HG03175 (cell line): ENCODE measurements around the gene DLGAP4.

ENCODE experiments used
- ATAC-seq: cut with Tn5 transposase; IDR thresholded peaks from one replicate; pipeline ENCODE4 v1.9.1; 2021; ENCODE audit warnings: mild to moderate bottlenecking, moderate library complexity; ENCODE audit not compliant: unreplicated experiment

DLGAP4 gene

DNA sequence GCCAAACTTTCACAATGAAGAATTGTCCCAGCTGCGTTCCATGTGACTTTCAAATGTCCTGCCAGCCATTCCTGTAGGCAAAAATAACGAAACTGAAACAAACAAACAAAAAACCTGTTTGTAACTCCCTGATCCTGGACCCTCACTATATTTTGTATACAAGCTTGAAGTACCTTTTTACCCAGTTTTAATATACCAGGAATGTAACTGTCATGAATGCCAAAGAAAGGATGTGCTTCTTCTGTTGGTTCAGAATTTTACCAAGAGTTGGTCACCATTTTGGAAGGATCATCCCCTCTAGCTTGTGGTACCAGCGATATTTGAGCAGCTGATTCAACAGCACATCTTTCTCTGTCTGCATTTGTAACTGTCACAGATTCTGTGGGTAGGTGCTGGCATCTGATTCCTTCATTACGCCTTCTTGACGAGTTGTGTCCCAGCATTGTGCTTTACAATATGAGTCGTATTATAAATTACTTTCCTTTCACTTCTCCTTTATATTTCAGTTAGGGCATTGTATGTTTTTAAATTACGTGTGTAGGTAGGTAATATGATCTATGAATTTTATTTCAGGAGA lies 93.9 kb downstream of the DLGAP4 start:
- no peak for ATAC-seq

DNA sequence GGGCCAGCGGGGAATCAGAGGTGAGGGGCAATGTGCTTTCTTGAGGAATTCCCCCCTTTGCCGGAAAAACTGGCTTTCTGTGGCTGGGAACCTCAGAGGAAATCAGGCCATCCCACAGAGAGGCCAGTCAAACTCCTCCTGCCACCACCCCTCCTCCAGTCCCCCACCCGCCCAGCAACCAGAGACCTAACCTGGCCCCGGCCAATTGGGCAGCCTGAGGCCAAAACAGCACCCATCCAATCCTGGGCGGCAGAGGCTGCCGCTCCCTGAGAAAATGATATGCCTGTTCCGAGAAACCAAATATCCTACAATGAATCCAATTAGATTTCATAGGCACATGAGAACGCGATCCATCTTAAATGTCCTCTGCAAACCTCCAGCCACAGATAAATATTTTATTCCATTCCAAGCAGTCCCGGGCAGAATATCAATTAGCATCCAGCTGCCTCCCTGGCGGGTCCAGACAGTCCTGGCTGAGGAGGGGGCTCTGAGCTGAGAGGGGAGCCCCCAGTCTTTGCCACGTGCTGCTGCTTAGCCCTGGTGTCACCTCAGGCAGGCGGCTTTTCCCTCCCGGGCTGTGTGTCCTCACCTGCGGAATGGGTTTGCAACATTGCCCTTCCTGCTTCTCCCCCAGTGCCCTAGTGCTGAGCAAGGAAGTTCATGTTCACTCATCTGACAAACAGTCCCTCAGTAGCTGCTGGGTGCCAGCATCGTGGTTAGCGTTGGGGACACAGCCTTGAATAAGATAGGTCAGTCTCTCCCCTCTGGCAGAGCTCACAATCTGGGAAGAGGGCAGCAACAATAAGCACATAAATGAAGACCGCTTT lies 95.0 kb downstream of the DLGAP4 start:
- ATAC-seq = no peak

DNA sequence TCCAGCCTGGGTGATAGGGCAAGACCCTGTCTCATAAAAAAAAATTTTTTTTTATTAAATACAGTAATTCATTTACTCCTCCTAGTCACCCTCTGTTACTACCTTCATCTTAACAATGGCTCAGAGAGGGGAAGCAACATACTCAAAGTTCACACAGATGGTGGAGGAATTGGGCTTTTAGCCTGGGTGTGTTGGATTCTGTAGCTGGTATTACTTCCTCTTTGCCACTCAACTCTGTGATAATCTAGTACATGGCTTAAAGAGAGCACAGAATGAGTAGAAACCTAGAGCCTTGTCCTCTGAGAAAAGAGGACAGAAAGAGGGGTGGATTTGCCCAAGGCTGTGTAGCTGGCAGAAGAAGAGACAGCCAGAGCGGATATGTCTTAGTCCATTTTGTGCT lies 96.6 kb downstream of the DLGAP4 start:
- no peak for ATAC-seq

DNA sequence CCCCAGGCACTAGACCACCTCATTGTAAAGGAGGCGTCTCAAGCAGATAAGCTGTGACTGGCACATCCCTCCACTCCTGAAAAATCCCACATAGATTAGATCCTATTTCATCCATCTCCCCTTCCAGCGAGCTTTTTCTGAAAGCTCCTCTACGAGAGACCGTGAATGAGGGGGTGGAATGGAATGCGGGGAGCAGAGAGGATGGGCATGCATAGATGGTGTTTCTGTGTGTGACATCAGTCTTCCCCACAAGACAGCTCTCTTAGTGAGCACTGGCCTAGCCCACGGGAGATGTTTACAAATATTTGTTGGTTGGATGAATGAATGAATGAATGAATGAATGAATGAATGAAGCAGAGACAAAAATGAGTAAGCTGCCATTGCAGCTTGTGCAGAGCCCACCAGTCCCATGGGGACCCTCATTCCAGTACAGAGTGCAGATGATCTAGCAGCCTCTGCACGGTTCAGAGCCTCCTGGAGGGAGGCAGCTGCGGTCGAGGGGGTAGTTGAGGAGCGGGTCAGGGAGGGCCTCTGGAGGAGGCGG lies 98.4 kb downstream of the DLGAP4 start:
- ATAC-seq = no peak

DNA sequence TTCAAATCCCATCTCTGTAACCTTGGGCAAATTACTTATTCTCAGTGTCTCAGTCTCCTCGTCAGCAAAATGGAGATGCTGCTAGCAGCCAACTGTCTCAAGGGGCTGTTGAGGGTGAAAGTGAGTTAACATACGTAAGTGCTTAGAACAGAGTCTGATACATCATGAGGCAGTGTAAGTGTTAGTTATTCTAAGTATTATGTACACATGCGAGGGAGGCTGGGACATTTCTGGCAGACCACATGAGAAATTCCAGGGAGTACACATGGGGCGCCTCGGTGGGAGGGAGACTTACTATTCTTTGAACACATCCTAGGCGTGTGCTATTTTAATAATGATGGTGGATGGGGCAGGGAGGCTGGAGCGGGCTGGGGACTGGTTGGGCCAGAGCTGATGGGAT lies 99.1 kb downstream of the DLGAP4 start:
- no peak for ATAC-seq

DNA sequence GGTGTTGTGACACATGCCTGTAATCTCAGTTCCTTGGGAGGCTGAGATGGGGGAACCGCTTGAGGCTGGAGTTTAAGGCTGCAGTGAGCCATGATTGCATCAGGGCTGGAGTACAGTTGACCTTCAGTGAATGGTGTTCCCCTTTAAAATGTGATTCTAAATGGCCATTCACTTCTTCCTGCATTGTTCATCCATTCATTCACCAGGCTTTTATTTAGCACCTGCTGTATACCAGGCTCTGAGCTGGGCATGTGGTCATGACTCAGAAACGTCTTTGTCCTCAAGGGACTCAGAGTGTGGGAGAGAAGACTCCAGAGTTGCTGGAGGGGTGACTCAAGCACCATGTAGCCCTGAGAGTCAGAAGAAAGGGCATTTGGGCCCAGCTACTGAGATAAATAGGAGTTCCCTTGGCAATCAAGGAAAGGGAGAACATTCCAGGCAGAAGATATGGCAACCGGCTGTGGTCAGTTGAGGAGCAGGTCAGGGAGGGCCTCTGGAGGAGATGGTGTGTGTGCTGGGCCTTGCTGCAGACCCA lies 101.1 kb downstream of the DLGAP4 start:
- ATAC-seq = no peak

DNA sequence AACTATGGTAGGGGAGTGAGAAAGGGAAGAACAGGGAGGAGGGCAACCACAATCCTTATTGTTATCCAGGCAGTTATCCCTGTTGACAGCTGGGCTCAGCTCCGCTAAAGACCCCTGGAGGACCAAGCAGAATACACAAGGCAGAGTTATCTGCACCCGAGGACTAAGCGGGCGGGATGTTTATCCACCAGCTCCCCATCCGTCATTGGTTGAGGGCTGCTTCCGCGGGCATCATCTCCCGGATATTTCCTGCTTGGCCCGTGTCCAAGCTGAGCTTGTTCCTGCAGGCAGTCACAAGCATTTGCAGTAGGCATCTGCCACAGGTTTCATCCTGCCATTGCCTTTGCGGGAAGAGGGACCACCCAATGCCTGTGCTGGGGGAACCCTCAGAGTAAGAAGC lies 102.1 kb downstream of the DLGAP4 start:
- no peak for ATAC-seq

DNA sequence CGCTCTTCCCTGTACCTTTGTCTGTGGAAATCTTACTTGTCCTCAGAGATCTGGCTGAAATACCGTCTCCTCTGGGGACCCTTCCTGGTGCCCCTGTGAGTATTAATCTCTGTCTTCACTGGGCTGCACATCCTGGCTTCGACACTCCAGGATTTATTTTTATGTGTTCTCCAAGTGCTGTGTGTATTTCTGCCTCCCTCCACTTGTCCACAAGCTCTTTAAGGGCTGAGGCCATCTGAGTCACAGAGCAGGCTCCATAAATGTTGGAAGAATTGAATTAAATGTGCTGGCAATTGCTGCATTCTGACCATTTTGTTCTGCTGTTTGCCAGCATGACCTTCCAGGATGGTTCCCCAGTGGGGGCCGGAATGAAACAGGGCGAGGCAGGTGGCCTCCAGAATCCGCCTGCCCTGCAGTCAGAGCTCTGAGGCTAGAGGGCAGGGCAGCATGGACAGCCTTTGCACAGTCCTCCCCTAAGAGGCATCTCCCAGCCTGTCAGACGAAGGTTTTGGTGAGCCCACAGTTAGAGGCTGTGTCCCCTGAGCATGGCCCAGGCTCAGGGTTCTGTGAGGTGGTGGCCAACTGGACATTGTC lies 105.8 kb downstream of the DLGAP4 start:
- no peak for ATAC-seq

DNA sequence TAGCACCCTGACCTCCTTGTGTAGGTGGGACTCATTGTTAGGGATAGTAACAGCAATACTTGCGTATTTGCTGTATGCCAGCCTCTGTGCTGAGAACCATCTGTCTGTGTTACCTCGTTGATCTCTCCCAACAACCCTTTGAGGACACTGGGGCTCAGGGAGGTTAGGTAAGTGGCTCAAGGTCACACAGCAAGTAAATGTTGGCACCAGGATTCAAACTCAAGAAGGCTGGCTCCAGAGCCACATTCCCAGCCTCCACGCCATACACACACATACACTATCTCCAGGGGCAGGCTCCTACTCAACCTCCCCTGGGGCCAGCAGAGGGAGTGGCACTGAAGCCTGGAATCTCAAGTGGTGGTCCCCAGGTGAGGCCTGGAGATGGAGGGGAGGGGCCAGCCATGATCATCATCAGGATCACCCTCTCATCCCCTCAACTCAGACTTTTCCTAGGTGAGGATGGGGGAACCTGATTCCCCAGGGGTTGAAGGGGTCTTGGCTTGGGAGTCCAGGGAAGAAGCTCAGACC lies 109.4 kb downstream of the DLGAP4 start:
- ATAC-seq = no peak

DNA sequence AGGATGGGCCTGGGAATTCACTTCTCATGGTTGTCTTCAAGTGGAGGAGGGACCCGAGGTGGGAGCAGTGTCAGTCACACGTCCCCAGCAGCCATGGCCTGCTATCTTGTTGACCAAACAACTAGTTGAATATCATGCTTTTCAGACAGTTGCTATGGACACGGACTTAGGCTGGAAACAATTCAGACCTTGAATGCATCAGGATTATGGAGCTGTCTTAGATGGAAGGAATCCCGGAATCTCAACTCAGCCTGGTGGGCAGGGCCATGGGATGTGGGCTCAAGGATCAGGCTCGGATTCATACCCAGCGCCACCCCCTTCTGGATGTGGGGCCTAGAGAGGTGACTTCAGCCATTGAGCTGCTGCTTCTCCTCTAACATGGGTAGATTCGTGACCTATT lies 112.6 kb downstream of the DLGAP4 start:
- ATAC-seq = no peak

DNA sequence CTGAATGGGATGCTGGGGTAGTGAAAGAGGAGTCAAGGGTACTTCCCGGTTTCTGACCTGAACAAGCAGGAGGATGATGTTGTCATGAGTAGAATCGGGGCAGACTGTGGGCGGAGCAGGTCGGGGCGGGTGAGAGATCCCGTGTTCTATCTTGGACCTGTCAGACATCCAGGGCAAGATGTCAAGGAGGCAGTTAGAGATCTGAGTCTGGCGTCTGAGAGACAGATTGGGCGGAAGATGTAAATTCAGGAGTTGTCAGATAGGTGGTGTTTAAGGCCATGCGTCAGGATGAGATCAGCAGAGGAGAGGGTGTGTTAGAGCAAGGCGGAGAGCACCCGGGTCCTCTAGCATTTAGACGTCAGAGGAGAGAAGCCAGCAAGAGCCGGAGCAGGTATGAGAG lies 115.5 kb downstream of the DLGAP4 start:
- ATAC-seq = no peak

DNA sequence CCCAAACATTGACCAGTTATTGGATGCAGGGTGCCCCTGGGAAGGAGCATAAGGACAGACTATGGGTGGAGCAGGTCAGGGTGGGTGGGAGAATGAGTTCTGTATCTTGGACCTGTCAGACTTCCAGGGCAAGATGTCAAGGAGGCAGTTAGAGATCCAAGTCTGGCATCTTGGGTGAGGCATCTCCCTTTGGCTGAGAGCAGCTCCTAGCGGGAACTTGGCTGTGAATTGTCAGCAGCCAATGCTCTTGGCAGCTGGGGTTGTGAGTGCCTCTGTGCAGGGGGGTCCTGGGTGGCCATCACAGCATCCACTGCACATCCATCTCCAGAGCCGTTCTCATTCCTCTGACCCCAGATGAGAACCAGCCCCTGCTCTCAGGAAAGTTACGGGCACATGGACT lies 118.2 kb downstream of the DLGAP4 start:
- ATAC-seq = no peak

DNA sequence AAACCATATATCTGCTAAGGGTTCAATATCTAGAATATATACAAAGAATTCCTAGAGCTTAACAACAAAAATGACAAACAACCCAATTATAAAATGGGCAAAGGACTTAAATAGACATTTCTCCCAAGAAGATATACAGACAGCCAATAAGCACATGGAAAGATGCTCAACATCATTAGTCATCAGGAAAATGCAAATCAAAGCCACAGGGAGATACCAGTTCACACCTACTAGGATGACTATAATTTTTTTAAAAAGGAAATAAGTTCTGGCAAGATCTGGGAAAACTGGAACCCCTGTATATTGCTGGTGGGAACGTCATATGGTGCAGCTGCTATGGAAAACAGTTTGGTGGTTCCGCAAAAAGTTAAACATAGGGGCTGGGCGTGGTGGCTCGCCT lies 119.0 kb downstream of the DLGAP4 start:
- ATAC-seq = no peak

DNA sequence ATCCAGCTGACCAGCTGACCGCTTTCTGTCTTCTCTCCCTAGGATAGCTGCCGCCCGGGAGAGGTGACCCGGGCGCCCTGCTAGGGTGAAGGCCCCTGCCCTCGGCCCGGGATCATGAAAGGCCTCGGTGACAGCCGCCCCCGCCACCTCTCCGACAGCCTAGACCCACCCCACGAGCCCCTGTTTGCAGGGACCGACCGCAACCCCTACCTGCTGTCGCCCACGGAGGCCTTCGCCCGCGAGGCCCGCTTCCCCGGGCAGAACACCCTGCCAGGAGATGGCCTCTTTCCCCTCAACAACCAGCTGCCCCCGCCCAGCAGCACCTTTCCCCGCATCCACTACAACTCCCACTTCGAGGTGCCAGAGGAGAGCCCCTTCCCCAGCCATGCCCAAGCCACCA lies 125.5 kb downstream of the DLGAP4 start:
- no peak for ATAC-seq

DNA sequence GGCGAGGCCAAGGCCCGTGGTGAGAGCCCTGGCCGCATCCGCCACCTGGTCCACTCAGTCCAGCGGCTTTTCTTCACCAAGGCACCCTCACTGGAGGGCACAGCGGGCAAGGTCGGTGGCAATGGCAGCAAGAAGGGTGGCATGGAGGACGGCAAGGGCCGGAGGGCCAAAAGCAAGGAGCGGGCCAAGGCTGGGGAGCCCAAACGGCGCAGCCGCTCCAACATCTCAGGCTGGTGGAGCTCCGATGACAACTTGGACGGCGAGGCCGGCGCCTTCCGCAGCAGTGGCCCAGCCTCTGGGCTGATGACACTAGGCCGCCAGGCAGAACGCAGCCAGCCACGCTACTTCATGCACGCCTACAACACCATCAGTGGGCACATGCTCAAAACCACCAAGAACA lies 126.0 kb downstream of the DLGAP4 start:
- no peak for ATAC-seq

DNA sequence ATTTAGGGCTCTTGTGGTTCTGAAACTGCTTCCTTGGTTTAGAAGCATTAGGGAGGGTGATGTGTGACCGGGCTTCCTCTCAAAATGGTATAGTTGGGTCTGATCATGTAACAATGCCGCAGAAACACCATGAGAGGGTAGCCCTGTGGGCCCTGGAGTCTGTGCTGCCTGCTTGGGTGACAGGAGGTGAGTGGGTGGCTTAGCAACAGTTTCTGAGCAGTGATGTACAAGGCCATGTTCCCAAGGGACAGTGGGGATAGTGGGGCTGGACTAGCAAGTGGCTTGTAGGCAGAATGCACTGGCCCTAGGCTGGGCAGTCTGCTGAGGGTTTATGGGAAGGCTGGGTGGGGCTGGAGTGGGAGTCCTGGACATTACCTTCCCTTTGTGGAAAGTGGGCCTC lies 128.2 kb downstream of the DLGAP4 start:
- no peak for ATAC-seq

DNA sequence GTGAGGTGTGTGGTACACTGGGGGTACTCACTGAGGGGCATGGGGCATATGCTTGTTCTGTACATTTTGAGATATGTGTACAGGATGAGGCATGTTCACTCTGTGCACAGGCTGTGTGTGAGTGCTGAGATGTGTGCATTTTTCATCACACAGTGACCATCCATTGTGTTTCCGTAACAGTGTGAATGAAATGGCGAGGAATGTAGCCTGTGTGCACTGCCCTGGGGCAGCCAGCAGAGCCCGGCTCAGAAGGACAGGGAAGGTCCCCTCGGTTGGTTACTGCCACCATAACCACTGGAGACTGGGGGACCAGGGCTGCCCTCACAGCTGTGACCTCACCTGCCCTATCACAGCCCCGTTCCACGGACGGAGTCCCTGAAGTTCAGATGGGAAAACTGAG lies 129.0 kb downstream of the DLGAP4 start:
- no peak for ATAC-seq

DNA sequence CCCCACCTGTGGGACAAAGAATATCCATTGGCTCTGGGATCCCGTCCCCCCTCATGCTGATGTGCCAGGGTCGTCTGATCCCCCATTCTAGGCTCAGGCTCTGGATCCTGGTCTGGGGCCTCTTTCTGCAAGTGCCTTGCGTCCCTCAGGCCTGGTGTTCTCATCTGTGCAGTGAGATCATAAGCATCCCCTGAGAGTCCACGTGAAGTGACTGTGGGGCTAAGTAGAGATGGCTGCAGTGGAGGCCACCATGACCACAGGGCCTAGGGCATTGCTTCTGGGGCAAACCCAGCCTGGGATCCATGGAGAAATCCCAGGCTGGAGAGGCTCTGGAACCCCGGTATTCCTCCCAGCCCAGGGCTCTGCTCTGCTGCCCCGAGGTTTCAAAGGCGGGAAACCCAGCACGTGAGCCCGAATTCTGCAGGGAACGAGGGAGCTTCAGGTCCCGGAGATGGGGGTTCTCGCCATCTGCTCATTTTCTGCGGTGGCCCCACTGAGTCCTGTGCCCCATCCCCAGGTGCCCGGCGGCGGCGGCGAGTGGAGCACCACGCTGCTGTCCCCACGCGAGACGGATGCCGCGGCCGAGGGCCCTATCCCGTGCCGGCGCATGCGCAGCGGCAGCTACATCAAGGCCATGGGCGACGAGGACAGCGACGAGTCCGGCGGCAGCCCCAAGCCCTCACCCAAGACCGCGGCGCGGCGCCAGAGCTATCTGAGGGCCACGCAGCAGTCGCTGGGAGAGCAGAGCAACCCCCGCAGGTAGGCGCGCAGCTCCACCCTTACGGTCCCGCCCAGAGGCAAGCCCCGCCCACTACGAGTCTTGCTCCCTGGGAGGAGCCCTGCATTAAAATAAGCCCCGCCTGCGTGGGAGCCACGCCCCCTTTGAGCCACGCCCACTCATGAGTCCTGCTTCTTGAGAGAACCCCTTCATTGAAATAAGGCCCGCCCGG lies 129.7 kb downstream of the DLGAP4 start:
- no peak for ATAC-seq

DNA sequence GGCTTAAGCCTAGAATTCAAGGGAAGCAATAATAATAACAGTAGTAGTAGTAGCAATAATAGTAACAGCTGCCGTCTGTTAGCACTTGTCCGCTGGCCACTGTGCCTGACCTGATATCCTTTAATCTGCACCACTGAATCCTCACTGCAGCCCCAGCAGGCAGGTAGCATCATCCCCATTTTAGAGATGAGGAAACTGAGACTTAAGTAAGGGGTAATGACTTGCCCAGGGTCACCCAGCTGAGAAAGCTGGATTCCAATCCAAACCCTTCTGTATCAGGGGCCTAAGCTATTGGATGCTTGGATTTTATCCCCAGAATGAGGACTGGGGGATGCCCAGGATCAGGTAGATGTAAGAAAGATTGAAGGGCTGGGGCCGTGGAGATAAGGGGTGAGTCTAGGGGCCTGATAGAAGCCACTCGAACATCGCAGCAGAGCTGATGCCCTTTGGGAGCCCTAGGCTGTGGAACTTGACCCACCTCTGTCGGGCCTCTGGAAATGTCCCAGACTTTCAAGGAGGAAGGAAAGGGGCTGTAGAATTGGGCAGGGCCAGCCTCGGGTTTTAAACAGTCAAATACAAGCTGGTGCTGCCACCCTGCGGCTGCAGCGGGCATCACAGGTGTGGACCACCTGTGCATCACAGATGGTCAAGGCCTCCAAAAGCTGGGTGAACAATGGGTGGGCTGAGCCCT lies 133.0 kb downstream of the DLGAP4 start:
- no peak for ATAC-seq

DNA sequence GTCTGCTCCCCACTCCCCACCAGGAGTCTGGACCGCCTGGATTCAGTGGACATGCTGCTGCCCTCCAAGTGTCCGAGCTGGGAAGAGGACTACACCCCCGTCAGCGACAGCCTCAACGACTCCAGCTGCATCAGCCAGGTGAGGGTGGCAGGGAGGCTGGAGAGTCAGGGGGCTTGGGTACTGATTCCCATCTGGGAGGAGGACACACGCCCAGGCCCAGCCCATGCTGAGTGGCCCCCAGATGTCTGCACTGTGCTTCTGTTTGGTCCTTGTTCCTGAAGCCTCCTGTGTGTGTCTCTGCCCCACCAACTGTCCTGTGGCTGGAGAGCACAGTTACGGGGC lies 133.6 kb downstream of the DLGAP4 start:
- ATAC-seq = no peak
